Measurements from ENCODE around the gene RCSD1.

- no peak for TF ChIP-seq CTCF (IDR thresholded peaks at IDR 0.05; ENCODE audit: borderline replicate concordance, extremely low read depth, low read length, poor library complexity, severe bottlenecking)
- TF ChIP-seq EZH2 (IDR thresholded peaks at IDR 0.05; ENCODE audit: borderline replicate concordance, low read depth, low read length, severe bottlenecking): no peak
These were observed 120.6 kb downstream of the RCSD1 start for GRCh38 chr1:167750641-167751040.
